Esophagus muscularis mucosa (tissue), 4 donors: Measurements from ENCODE around the gene USP20.

Source experiments
- EP300 ChIP-seq: sonication (generic); formaldehyde crosslinking; IDR thresholded peaks from one replicate; pipeline ENCODE4 v1.6.1; 2017; ENCODE audit warnings: antibody characterized with exemption
- POLR2A ChIP-seq: fragments of 450-650 bp; IDR thresholded peaks from one replicate; pipeline ENCODE4 v1.6.1; 2017; ENCODE audit warnings: antibody characterized with exemption, moderate library complexity, mild to moderate bottlenecking, low read depth
- POLR2AphosphoS5 ChIP-seq, 2 donors: sonication (generic); formaldehyde crosslinking; IDR thresholded peaks; one replicate each; pipeline ENCODE4 v1.6.1; 2017; ENCODE audit warnings: antibody characterized with exemption in 2 of 2
- TF ChIP-seq, protein P1 (sequence below), 3 experiments: fragments of 200-600 bp in 2 of 3; fragments of 450-650 bp in 1 of 3; sonication (generic) in 2 of 3; IDR thresholded peaks; one replicate each; pipeline ENCODE4 v1.5.1; 2017 to 2019; ENCODE audit warnings: antibody characterized with exemption in 3 of 3, mild to moderate bottlenecking in 2 of 3, moderate library complexity in 1 of 3

DNA sequence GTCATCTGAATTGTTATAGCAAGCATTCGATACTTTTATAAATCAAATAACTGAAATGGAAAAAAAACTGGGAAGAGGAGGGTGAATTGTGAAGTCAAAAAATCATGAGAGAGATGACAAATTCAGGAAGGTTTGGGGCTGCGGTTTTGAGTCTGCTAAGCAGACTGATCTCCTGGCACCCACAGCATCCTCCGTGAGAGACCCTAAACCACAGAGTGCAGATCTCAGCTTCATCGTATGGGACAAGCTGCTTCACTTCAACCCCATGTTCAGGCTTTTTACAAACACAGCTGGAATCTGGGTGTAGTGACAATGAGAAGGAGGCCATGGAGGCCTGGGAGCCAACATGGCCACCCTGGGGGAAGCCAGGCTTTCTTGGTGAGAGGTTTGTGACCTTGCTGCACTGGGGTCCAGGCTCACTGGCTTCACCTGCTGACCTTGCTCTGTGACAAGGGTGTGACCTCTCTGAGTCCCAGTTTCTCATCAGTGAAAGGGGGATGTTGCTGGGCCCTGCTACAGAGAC lies 19.4 kb downstream of the USP20 start:
- TF ChIP-seq, protein P1, sequence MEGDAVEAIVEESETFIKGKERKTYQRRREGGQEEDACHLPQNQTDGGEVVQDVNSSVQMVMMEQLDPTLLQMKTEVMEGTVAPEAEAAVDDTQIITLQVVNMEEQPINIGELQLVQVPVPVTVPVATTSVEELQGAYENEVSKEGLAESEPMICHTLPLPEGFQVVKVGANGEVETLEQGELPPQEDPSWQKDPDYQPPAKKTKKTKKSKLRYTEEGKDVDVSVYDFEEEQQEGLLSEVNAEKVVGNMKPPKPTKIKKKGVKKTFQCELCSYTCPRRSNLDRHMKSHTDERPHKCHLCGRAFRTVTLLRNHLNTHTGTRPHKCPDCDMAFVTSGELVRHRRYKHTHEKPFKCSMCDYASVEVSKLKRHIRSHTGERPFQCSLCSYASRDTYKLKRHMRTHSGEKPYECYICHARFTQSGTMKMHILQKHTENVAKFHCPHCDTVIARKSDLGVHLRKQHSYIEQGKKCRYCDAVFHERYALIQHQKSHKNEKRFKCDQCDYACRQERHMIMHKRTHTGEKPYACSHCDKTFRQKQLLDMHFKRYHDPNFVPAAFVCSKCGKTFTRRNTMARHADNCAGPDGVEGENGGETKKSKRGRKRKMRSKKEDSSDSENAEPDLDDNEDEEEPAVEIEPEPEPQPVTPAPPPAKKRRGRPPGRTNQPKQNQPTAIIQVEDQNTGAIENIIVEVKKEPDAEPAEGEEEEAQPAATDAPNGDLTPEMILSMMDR (IDR thresholded peaks at IDR 0.05) = no peak
- no peak for TF ChIP-seq EP300
- no peak for TF ChIP-seq POLR2A
- no peak for TF ChIP-seq POLR2AphosphoS5 (IDR thresholded peaks at IDR 0.05)
